OCI-LY7 (cell line): ENCODE measurements around the gene SLC12A9.

Experiments used
- EZH2phosphoT487 ChIP-seq: fragments of 200-600 bp; sonication (generic); IDR thresholded peaks from 2 replicates; pipeline ENCODE4 v1.6.1; 2018; ENCODE audit warnings: low read depth, borderline replicate concordance, mild to moderate bottlenecking, mixed run types, antibody characterized with exemption, low read length, moderate library complexity, mixed read lengths
- TF ChIP-seq, protein P1 (sequence below): fragments of 200-600 bp; sonication (generic); conservative IDR thresholded peaks from 2 replicates; pipeline ENCODE4 v1.5.1; 2014; ENCODE audit warnings: mild to moderate bottlenecking, antibody characterized with exemption, low read length, moderate library complexity, mixed read lengths

GRCh38 chr7:100874300-100874576, 21.7 kb downstream of the SLC12A9 start:
- TF ChIP-seq, protein P1, sequence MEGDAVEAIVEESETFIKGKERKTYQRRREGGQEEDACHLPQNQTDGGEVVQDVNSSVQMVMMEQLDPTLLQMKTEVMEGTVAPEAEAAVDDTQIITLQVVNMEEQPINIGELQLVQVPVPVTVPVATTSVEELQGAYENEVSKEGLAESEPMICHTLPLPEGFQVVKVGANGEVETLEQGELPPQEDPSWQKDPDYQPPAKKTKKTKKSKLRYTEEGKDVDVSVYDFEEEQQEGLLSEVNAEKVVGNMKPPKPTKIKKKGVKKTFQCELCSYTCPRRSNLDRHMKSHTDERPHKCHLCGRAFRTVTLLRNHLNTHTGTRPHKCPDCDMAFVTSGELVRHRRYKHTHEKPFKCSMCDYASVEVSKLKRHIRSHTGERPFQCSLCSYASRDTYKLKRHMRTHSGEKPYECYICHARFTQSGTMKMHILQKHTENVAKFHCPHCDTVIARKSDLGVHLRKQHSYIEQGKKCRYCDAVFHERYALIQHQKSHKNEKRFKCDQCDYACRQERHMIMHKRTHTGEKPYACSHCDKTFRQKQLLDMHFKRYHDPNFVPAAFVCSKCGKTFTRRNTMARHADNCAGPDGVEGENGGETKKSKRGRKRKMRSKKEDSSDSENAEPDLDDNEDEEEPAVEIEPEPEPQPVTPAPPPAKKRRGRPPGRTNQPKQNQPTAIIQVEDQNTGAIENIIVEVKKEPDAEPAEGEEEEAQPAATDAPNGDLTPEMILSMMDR: no peak
- no peak for TF ChIP-seq EZH2phosphoT487
